SK-N-SH (cell line): ENCODE results near the gene PIP5K1B. TPM values are rescaled to one million over a fixed set of nuclear protein-coding genes. Genes with fewer than 3 reads are reported as not detected.
A peak's percentile ranks its signal among the peaks of the same experiment; 100 is the strongest.

Experiments
- CTCF ChIA-PET: fragments of 300-600, 350-600 bp; formaldehyde crosslinking; extraction: SDS; loops from one replicate; lab custom pipeline; 2021; lab: Yijun Ruan, JAX
- POLR2A ChIA-PET: fragments of 350-600 bp; sonication (Branson Sonifier 250); formaldehyde crosslinking; extraction: SDS; loops from one replicate; lab custom pipeline; 2020; ENCODE audit warnings: antibody characterized with exemption, inconsistent platforms; lab: Yijun Ruan, JAX
- DNase-seq: peaks from one replicate; pipeline ENCODE4 v3.0.0; 2012
- H2AFZ ChIP-seq: fragments of 200-600 bp; sonication (generic); 2 replicates; pipeline ENCODE4 v1.8.1; 2016; ENCODE audit warnings: antibody characterized with exemption, mild to moderate bottlenecking, low read depth
- H3F3A ChIP-seq: fragments of 200-600 bp; sonication (generic); replicated peaks from 2 replicates; pipeline ENCODE3; 2016; ENCODE audit warnings: antibody characterized with exemption, mild to moderate bottlenecking; ENCODE audit not compliant: insufficient read depth
- H3K27ac ChIP-seq, 2 experiments: fragments of 200-500 bp in 1 of 2; fragments of 200-600 bp in 1 of 2; sonication (Bioruptor generic) in 1 of 2; sonication (generic), shearing (Covaris generic) in 1 of 2; 2 replicates each; pipeline versions ENCODE4 v1.5.1 to v1.6.1; 2014 to 2016; ENCODE audit warnings: low read depth in 2 of 2, inconsistent platforms in 1 of 2, low read length in 1 of 2, mild to moderate bottlenecking in 1 of 2, mixed read lengths in 1 of 2
- H3K27me3 ChIP-seq: fragments of 200-600 bp; sonication (generic), shearing (Covaris generic); 2 replicates; pipeline ENCODE4 v1.6.1; 2016; ENCODE audit warnings: mixed run types; ENCODE audit not compliant: insufficient read depth
- H3K36me3 ChIP-seq, 2 experiments: fragments of 200-500 bp in 1 of 2; fragments of 200-600 bp in 1 of 2; sonication (Bioruptor generic) in 1 of 2; sonication (generic) in 1 of 2; replicated peaks in 1 of 2; 2 replicates each; pipeline versions ENCODE3 to v1.5.1; 2014 to 2016; ENCODE audit warnings: low read length in 1 of 2, mild to moderate bottlenecking in 1 of 2; ENCODE audit not compliant: insufficient read depth in 2 of 2, control insufficient read depth in 1 of 2
- H3K4me1 ChIP-seq, 2 experiments: fragments of 200-500 bp in 1 of 2; fragments of 200-600 bp in 1 of 2; sonication (Bioruptor generic) in 1 of 2; sonication (generic), shearing (Covaris generic) in 1 of 2; 2 replicates each; pipeline versions ENCODE4 v1.5.1 to v1.6.1; 2014 to 2016; ENCODE audit warnings: low read depth in 1 of 2, low read length in 1 of 2, mixed run types in 1 of 2; ENCODE audit not compliant: insufficient read depth in 2 of 2, control insufficient read depth in 1 of 2
- H3K4me2 ChIP-seq: fragments of 200-600 bp; sonication (generic), shearing (Covaris generic); 2 replicates; pipeline ENCODE4 v1.6.1; 2017; ENCODE audit warnings: mixed run types
- H3K4me3 ChIP-seq, 2 experiments: fragments of 200-500 bp in 1 of 2; fragments of 200-600 bp in 1 of 2; sonication (Bioruptor generic) in 1 of 2; sonication (generic), shearing (Covaris generic) in 1 of 2; 2 replicates each; pipeline versions ENCODE4 v1.5.1 to v1.8.1; 2014 to 2016; ENCODE audit warnings: low read depth in 2 of 2, inconsistent platforms in 1 of 2, low read length in 1 of 2, mild to moderate bottlenecking in 1 of 2, mixed read lengths in 1 of 2, moderate library complexity in 1 of 2
- H3K79me2 ChIP-seq: fragments of 200-600 bp; sonication (generic); 2 replicates; pipeline ENCODE4 v1.8.1; 2017; ENCODE audit warnings: mild to moderate bottlenecking; ENCODE audit not compliant: insufficient read depth
- H3K9ac ChIP-seq: fragments of 200-600 bp; sonication (generic); 2 replicates; pipeline ENCODE4 v1.6.1; 2017; ENCODE audit warnings: mixed run types
- H3K9me2 ChIP-seq: fragments of 200-600 bp; sonication (generic); 2 replicates; pipeline ENCODE4 v1.6.1; 2017; ENCODE audit warnings: mixed run types
- H3K9me3 ChIP-seq: fragments of 200-600 bp; sonication (generic); 2 replicates; pipeline ENCODE4 v1.6.1; 2017; ENCODE audit warnings: mixed run types, mild to moderate bottlenecking, moderate library complexity
- H4K20me1 ChIP-seq: fragments of 200-600 bp; sonication (generic); 2 replicates; pipeline ENCODE4 v1.6.1; 2017; ENCODE audit warnings: mild to moderate bottlenecking, mixed run types; ENCODE audit not compliant: insufficient read depth
- CHD2 ChIP-seq: fragments of 150-350 bp; IDR thresholded peaks from 2 replicates; pipeline ENCODE4 v1.6.1; 2018; ENCODE audit warnings: low read length; ENCODE audit not compliant: partially characterized antibody
- ELF1 ChIP-seq: IDR thresholded peaks from 2 replicates; pipeline ENCODE4 v1.4.0; 2012
- EP300 ChIP-seq, 2 experiments: IDR thresholded peaks; 2 replicates each; pipeline versions ENCODE4 v1.4.0 to v1.6.1; 2012; ENCODE audit warnings: borderline replicate concordance in 1 of 2, low read depth in 1 of 2, low read length in 1 of 2
- EZH2phosphoT487 ChIP-seq: fragments of 200-600 bp; sonication (generic); IDR thresholded peaks from 2 replicates; pipeline ENCODE4 v1.6.1; 2017; ENCODE audit warnings: low read depth, mixed run types, mild to moderate bottlenecking, antibody characterized with exemption, moderate library complexity, borderline replicate concordance
- FOSL2 ChIP-seq: IDR thresholded peaks from 2 replicates; pipeline ENCODE4 v1.4.0; 2012; ENCODE audit warnings: low read depth, mild to moderate bottlenecking, moderate library complexity, borderline replicate concordance
- MXI1 ChIP-seq: IDR thresholded peaks from 2 replicates; pipeline ENCODE4 v1.6.1; 2012; ENCODE audit warnings: mild to moderate bottlenecking, low read depth, low read length, improper control_type of control experiment
- NFIC ChIP-seq: IDR thresholded peaks from 2 replicates; pipeline ENCODE4 v1.4.0; 2012; ENCODE audit warnings: borderline replicate concordance
- NRF1 ChIP-seq: IDR thresholded peaks from 2 replicates; pipeline ENCODE4 v1.6.1; 2012; ENCODE audit warnings: low read depth, mild to moderate bottlenecking, low read length
- RCOR1 ChIP-seq: fragments of 150-350 bp; IDR thresholded peaks from 2 replicates; pipeline ENCODE4 v1.6.1; 2017; ENCODE audit warnings: antibody characterized with exemption, low read length
- RFX5 ChIP-seq: IDR thresholded peaks from 2 replicates; pipeline ENCODE4 v1.6.1; 2012; ENCODE audit warnings: mild to moderate bottlenecking, improper control_type of control experiment, low read length
- SMC3 ChIP-seq: IDR thresholded peaks from 2 replicates; pipeline ENCODE4 v1.6.1; 2012; ENCODE audit warnings: low read depth, low read length, improper control_type of control experiment
- YY1 ChIP-seq: IDR thresholded peaks from 2 replicates; pipeline ENCODE4 v1.4.0; 2012; ENCODE audit warnings: low read depth, mild to moderate bottlenecking
- WGBS: methylation state at CpG from one replicate; pipeline ENCODE4 v1.1.6; 2017; ENCODE audit warnings: low lambda C conversion rate; 5-methylcytosine and 5-hydroxymethylcytosine counted together
- polyA plus RNA-seq, 3 experiments: library from polyadenylated mRNA; depleted of rRNA; stranded (reverse); fragments of >200 nt; gene quantifications; 2 replicates each; pipeline ENCODE4 v1.2.3, GENCODE V29; 2012
- TF ChIP-seq, protein P1 (sequence below): fragments of 150-350 bp; IDR thresholded peaks from 2 replicates; pipeline ENCODE4 v1.6.1; 2016; ENCODE audit warnings: mild to moderate bottlenecking, low read depth, low read length
- TF ChIP-seq, protein P2 (sequence below): IDR thresholded peaks from 2 replicates; pipeline ENCODE4 v1.4.0; 2012; ENCODE audit warnings: low read depth
- TF ChIP-seq, protein P3 (sequence below): IDR thresholded peaks from 2 replicates; pipeline ENCODE4; 2012
- TF ChIP-seq, protein P4 (sequence below): IDR thresholded peaks from 2 replicates; pipeline ENCODE4 v1.4.0; 2012; ENCODE audit warnings: low read depth, borderline replicate concordance
- TF ChIP-seq, protein P5 (sequence below): fragments of 200-600 bp; sonication (generic); IDR thresholded peaks from 2 replicates; pipeline ENCODE4 v1.6.1; 2017; ENCODE audit warnings: antibody characterized with exemption, mild to moderate bottlenecking, moderate library complexity

PIP5K1B gene
- polyA plus RNA-seq, 1 of the 3 experiments (the other 2 are of a cell fraction): not detected

DNA sequence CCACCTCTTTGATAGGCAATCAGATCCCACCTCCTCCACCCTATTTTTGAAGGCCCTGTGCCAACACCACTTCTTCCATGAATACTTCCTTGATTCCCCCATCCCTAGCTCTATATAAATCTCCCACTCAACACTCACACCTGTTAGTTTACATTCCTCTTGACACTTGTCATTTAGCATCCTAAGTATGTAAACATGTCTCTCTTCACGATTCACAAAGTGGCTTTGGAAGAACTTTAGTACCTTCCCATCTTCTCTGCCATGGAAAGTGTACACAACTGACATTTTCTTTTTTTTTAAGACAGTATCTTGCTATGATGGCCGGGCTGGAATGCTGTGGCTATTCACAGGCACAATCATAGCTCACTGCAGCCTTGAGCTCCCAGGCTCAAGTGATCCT, 329.0 kb downstream of the PIP5K1B start (continued):
- TF ChIP-seq, protein P1, sequence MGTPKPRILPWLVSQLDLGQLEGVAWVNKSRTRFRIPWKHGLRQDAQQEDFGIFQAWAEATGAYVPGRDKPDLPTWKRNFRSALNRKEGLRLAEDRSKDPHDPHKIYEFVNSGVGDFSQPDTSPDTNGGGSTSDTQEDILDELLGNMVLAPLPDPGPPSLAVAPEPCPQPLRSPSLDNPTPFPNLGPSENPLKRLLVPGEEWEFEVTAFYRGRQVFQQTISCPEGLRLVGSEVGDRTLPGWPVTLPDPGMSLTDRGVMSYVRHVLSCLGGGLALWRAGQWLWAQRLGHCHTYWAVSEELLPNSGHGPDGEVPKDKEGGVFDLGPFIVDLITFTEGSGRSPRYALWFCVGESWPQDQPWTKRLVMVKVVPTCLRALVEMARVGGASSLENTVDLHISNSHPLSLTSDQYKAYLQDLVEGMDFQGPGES: no peak
- no peak for TF ChIP-seq RFX5
- TF ChIP-seq SMC3: no peak
- TF ChIP-seq CHD2: no peak
- no peak for TF ChIP-seq EZH2phosphoT487
- TF ChIP-seq YY1: no peak
- TF ChIP-seq, protein P2, sequence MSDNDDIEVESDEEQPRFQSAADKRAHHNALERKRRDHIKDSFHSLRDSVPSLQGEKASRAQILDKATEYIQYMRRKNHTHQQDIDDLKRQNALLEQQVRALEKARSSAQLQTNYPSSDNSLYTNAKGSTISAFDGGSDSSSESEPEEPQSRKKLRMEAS: no peak
- TF ChIP-seq, protein P3, sequence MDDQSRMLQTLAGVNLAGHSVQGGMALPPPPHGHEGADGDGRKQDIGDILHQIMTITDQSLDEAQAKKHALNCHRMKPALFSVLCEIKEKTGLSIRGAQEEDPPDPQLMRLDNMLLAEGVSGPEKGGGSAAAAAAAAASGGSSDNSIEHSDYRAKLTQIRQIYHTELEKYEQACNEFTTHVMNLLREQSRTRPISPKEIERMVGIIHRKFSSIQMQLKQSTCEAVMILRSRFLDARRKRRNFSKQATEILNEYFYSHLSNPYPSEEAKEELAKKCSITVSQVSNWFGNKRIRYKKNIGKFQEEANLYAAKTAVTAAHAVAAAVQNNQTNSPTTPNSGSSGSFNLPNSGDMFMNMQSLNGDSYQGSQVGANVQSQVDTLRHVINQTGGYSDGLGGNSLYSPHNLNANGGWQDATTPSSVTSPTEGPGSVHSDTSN: no peak
- TF ChIP-seq, protein P4, sequence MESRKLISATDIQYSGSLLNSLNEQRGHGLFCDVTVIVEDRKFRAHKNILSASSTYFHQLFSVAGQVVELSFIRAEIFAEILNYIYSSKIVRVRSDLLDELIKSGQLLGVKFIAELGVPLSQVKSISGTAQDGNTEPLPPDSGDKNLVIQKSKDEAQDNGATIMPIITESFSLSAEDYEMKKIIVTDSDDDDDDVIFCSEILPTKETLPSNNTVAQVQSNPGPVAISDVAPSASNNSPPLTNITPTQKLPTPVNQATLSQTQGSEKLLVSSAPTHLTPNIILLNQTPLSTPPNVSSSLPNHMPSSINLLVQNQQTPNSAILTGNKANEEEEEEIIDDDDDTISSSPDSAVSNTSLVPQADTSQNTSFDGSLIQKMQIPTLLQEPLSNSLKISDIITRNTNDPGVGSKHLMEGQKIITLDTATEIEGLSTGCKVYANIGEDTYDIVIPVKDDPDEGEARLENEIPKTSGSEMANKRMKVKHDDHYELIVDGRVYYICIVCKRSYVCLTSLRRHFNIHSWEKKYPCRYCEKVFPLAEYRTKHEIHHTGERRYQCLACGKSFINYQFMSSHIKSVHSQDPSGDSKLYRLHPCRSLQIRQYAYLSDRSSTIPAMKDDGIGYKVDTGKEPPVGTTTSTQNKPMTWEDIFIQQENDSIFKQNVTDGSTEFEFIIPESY: no peak

DNA sequence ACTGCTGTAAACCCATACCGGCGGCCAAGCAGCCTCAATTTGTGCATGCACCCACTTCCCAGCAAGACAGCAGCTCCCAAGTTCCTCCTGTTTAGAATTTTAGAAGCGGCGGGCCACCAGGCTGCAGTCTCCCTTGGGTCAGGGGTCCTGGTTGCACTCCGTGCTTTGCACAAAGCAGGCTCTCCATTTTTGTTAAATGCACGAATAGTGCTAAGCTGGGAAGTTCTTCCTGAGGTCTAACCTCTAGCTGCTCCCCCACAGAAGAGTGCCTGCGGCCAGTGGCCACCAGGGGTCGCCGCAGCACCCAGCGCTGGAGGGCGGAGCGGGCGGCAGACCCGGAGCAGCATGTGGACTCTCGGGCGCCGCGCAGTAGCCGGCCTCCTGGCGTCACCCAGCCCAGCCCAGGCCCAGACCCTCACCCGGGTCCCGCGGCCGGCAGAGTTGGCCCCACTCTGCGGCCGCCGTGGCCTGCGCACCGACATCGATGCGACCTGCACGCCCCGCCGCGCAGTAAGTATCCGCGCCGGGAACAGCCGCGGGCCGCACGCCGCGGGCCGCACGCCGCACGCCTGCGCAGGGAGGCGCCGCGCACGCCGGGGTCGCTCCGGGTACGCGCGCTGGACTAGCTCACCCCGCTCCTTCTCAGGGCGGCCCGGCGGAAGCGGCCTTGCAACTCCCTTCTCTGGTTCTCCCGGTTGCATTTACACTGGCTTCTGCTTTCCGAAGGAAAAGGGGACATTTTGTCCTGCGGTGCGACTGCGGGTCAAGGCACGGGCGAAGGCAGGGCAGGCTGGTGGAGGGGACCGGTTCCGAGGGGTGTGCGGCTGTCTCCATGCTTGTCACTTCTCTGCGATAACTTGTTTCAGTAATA, 330.6 kb downstream of the PIP5K1B start, which contains the start of gene FXN:
Gene FXN, plus strand, starts transcription at position 315 of the 871 bp plus-strand sequence. Its CDS starts 31 bp downstream, at position 346.
- Histone ChIP-seq H3K4me3 (peak within 1 kb of the TSS; percentile 67 to 82), H3K9ac (peak within 1 kb of the TSS; percentile 59), H3K27ac (peak within 1 kb of the TSS; percentile 24 to 74; a peak in 2 of 4 replicates), H3K79me2 (peaks cover 16% of the 10 kb centered on the region; the same call in 1 of the 2 replicates), H4K20me1 (no peaks in the 10 kb centered on the region), H2AFZ (peak within 1 kb of the TSS; percentile 71; the same call in 1 of the 2 replicates), H3K4me1 (peaks cover 0 to 7% of the 10 kb centered on the region in 2 experiments; a peak in 1 of 4 replicates), H3F3A (peaks cover 3% of the 10 kb centered on the region), H3K4me2 (peak within 1 kb of the TSS; percentile 76), H3K9me3 (no peaks in the 10 kb centered on the region), H3K9me2 (no peaks in the 10 kb centered on the region), H3K36me3 (no peaks in the 10 kb centered on the region), H3K27me3 (no peaks in the 10 kb centered on the region)
- DNase-seq: peak; percentile 94
- POLR2A ChIA-PET: interaction anchor here (1.1 kb wide), 1 partner anchor 158 kb away, joined by 4 read pairs; no protein-coding TSS in a partner anchor
- CTCF ChIA-PET: interaction anchor here (0.6 to 6.3 kb wide), 29 partner anchors 9 to 1159 kb away, joined by 3 to 67 read pairs (median 4); partner anchors contain the start of gene TJP2
- under 1% methylated on average over 31 of the region's 75 CpGs for WGBS
- TF ChIP-seq RCOR1: peak; percentile 96
- TF ChIP-seq YY1: 0 out of 2 replicates have a peak, but pooled peaks have one; percentile 50
- TF ChIP-seq, protein P2: peak; percentile 62; the same call in 1 of the 2 replicates
- TF ChIP-seq MXI1: peak; percentile 81
- TF ChIP-seq, protein P5, sequence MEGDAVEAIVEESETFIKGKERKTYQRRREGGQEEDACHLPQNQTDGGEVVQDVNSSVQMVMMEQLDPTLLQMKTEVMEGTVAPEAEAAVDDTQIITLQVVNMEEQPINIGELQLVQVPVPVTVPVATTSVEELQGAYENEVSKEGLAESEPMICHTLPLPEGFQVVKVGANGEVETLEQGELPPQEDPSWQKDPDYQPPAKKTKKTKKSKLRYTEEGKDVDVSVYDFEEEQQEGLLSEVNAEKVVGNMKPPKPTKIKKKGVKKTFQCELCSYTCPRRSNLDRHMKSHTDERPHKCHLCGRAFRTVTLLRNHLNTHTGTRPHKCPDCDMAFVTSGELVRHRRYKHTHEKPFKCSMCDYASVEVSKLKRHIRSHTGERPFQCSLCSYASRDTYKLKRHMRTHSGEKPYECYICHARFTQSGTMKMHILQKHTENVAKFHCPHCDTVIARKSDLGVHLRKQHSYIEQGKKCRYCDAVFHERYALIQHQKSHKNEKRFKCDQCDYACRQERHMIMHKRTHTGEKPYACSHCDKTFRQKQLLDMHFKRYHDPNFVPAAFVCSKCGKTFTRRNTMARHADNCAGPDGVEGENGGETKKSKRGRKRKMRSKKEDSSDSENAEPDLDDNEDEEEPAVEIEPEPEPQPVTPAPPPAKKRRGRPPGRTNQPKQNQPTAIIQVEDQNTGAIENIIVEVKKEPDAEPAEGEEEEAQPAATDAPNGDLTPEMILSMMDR: peak; percentile 96
- TF ChIP-seq EP300 (IDR thresholded peaks at IDR 0.05; ENCODE audit: borderline replicate concordance in 1 of 2, low read depth in 1 of 2, low read length in 1 of 2): no peak
- TF ChIP-seq, protein P3: no peak
- TF ChIP-seq FOSL2: no peak
- TF ChIP-seq ELF1: no peak
- TF ChIP-seq NFIC: 0 out of 2 replicates have a peak, but pooled peaks have one; percentile 3
- peak; percentile 84 for TF ChIP-seq NRF1
